Stomach (tissue), 4 donors: ENCODE results near the gene G0S2.

Experiments used
- CTCF ChIP-seq, 7 experiments: fragments of 450-650 bp in 4 of 7; fragments of 200-600 bp in 3 of 7; sonication (generic) in 3 of 7; IDR thresholded peaks; one replicate each; pipeline ENCODE4 v1.5.1; 2016 to 2019; ENCODE audit warnings: antibody characterized with exemption in 7 of 7, control low read depth in 2 of 7, mild to moderate bottlenecking in 1 of 7
- EP300 ChIP-seq: sonication (generic); formaldehyde crosslinking; IDR thresholded peaks from one replicate; pipeline ENCODE4 v1.6.1; 2017; ENCODE audit warnings: antibody characterized with exemption
- POLR2A ChIP-seq, 4 donors: fragments of 450-650 bp; IDR thresholded peaks; one replicate each; pipeline ENCODE4 v1.6.1; 2016; ENCODE audit warnings: antibody characterized with exemption in 4 of 4, control low read depth in 2 of 4, mild to moderate bottlenecking in 1 of 4, moderate library complexity in 1 of 4
- POLR2AphosphoS5 ChIP-seq, 3 donors: sonication (generic); formaldehyde crosslinking; IDR thresholded peaks; one replicate each; pipeline ENCODE4 v1.6.1; 2016; ENCODE audit warnings: antibody characterized with exemption in 3 of 3

- TF ChIP-seq CTCF (IDR thresholded peaks at IDR 0.05) (no peak), POLR2A (IDR thresholded peaks at IDR 0.05) (no peak), EP300 (no peak), POLR2AphosphoS5 (IDR thresholded peaks at IDR 0.05) (no peak)
These were observed 39.1 kb downstream of the G0S2 start for GRCh38 chr1:209714338-209714737.
